Activated T-helper 9 cell treated with anti-CD3 and anti-CD28 coated beads, Interleukin-2, amount 50 U/mL, for 16 hours (primary cell): Measurements from ENCODE around the gene PPIE.

Experiments
- DNase-seq: peaks from one replicate; pipeline ENCODE4 v3.0.0-alpha.2; 2020; ENCODE audit warnings: low read depth

Gene PPIE

GRCh38 chr1:39738622-39739366 is at the start of gene PPIE:
Gene PPIE (plus strand): TSS chr1:39738882. CDS start chr1:39738901, 19 bp downstream.
- peak; percentile 94 for DNase-seq

- DNase-seq, result no peak
These were observed 49.5 kb upstream of the PPIE start for GRCh38 chr1:39689214-39689613.

GRCh38 chr1:39689635-39690034 is 49.0 kb upstream of the PPIE start:
- DNase-seq, result no peak

GRCh38 chr1:39690225-39690624 is 48.5 kb upstream of the PPIE start:
- DNase-seq, result no peak

- no peak for DNase-seq
These were observed 47.8 kb upstream of the PPIE start for GRCh38 chr1:39690794-39691382.

- peak; percentile 79 for DNase-seq
These were observed 47.1 kb upstream of the PPIE start, which contains the start of gene HPCAL4 for GRCh38 chr1:39691383-39692151. Gene HPCAL4 (minus strand): TSS chr1:39691433. CDS start chr1:39684603, 6,830 bp downstream.

- DNase-seq, result no peak
These were observed 46.3 kb upstream of the PPIE start for GRCh38 chr1:39692152-39693074.

GRCh38 chr1:39694026-39694425 is 44.7 kb upstream of the PPIE start:
- no peak for DNase-seq

GRCh38 chr1:39695016-39695415 is 43.7 kb upstream of the PPIE start:
- DNase-seq, result no peak

- DNase-seq, result no peak
These were observed 42.2 kb upstream of the PPIE start for GRCh38 chr1:39696448-39696847.

GRCh38 chr1:39698568-39698967 is 40.1 kb upstream of the PPIE start:
- no peak for DNase-seq

- DNase-seq, result no peak
These were observed 39.3 kb upstream of the PPIE start for GRCh38 chr1:39699419-39699818.

- DNase-seq, result no peak
These were observed 38.3 kb upstream of the PPIE start for GRCh38 chr1:39700348-39700747.

GRCh38 chr1:39701049-39701439 is 37.6 kb upstream of the PPIE start:
- no peak for DNase-seq

GRCh38 chr1:39704757-39705156 is 33.9 kb upstream of the PPIE start:
- no peak for DNase-seq

- DNase-seq, result no peak
These were observed 31.2 kb upstream of the PPIE start for GRCh38 chr1:39707506-39707905.

- DNase-seq, result no peak
These were observed 27.3 kb upstream of the PPIE start for GRCh38 chr1:39711104-39711965.

GRCh38 chr1:39711966-39712340 is 26.7 kb upstream of the PPIE start:
- DNase-seq, result no peak

GRCh38 chr1:39713557-39713956 is 25.1 kb upstream of the PPIE start:
- DNase-seq, result no peak

GRCh38 chr1:39717809-39718208 is 20.9 kb upstream of the PPIE start:
- DNase-seq, result no peak
